ENCODE results near the gene CAMK1D. TPM values are rescaled to one million over a fixed set of nuclear protein-coding genes. Genes with fewer than 3 reads are reported as not detected.

CAMK1D gene
- total and polyA plus RNA-seq, 2 donors (not counting 3 experiments of a cell fraction or from before 2014, with no cell fraction given), result 0.37 to 4.2 TPM

- no peak overlapping the region for H3K4me3 ChIP-seq (replicated peaks in 1 of 3; ENCODE audit: insufficient read depth in 1 of 3, low read depth in 1 of 3, low read length in 3 of 3)
- CTCF ChIA-PET, result interaction anchor here (1.5 kb wide), 1 partner anchor 13 kb away, joined by 3 read pairs; no protein-coding TSS in a partner anchor
- H3K4me2 ChIP-seq (ENCODE audit: insufficient read depth, low read length), result no peak overlapping the region
- no peaks in the 10 kb centered on the region for H3K4me1 ChIP-seq (ENCODE audit: control insufficient read depth, extremely low read depth, insufficient read depth, low read length)
- H3K9me1 ChIP-seq (replicated peaks; ENCODE audit: control insufficient read depth, extremely low read depth, insufficient read depth, low read length), result no peaks in the 10 kb centered on the region
- no peak overlapping the region for H3K9ac ChIP-seq (replicated peaks; ENCODE audit: extremely low read depth, insufficient read depth, low read length)
- no peak for DNase-seq (ENCODE audit: low read depth, low spot score)
- no peak overlapping the region for H3K27ac ChIP-seq (ENCODE audit: insufficient read depth, low read depth, low read length)
- intact Hi-C loops (cut with micrococcal nuclease), result no loop called here
- no peak for FAIRE-seq
- H3K27me3 ChIP-seq (ENCODE audit: control insufficient read depth in 2 of 2, insufficient read depth in 2 of 2, low read length in 2 of 2), result peaks cover 0 to 2% of the 10 kb centered on the region in 2 experiments
- no peaks in the 10 kb centered on the region for H3K36me3 ChIP-seq (ENCODE audit: control insufficient read depth in 2 of 2, extremely low read depth in 1 of 2, insufficient read depth in 2 of 2, low read length in 2 of 2)
- no peaks in the 10 kb centered on the region for H3K9me3 ChIP-seq (replicated peaks; ENCODE audit: control insufficient read depth, insufficient read depth, low read length)
- no peaks in the 10 kb centered on the region for H4K20me1 ChIP-seq (replicated peaks; ENCODE audit: control insufficient read depth, extremely low read depth, insufficient read depth, low read length)
- H3K79me2 ChIP-seq (ENCODE audit: control insufficient read depth, insufficient read depth, low read length), result no peaks in the 10 kb centered on the region
- POLR2A ChIA-PET, result no interaction called here
- dilution Hi-C loops (cut with MboI; ENCODE audit: extremely low pct_ligation_motif_present, low sequenced_read_pairs), result no loop called here
- BruUV-seq (replicated peaks), result no TSS peak
- TF ChIP-seq MAX (IDR thresholded peaks at IDR 0.05; ENCODE audit: insufficient read depth, insufficient read length), result no peak
- TF ChIP-seq, protein P1, sequence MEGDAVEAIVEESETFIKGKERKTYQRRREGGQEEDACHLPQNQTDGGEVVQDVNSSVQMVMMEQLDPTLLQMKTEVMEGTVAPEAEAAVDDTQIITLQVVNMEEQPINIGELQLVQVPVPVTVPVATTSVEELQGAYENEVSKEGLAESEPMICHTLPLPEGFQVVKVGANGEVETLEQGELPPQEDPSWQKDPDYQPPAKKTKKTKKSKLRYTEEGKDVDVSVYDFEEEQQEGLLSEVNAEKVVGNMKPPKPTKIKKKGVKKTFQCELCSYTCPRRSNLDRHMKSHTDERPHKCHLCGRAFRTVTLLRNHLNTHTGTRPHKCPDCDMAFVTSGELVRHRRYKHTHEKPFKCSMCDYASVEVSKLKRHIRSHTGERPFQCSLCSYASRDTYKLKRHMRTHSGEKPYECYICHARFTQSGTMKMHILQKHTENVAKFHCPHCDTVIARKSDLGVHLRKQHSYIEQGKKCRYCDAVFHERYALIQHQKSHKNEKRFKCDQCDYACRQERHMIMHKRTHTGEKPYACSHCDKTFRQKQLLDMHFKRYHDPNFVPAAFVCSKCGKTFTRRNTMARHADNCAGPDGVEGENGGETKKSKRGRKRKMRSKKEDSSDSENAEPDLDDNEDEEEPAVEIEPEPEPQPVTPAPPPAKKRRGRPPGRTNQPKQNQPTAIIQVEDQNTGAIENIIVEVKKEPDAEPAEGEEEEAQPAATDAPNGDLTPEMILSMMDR (IDR thresholded peaks at IDR 0.05; ENCODE audit: extremely low read depth in 1 of 2, insufficient read depth in 1 of 2, low read depth in 1 of 2, low read length in 2 of 2), result no peak
- no peak for TF ChIP-seq POLR2AphosphoS5 (IDR thresholded peaks at IDR 0.05; ENCODE audit: insufficient read depth, low read depth, low read length)
- no peak for TF ChIP-seq FOS (IDR thresholded peaks at IDR 0.05; ENCODE audit: borderline replicate concordance, insufficient read depth, low read length)
- no peak for TF ChIP-seq POLR2A (IDR thresholded peaks at IDR 0.05; ENCODE audit: low read depth, low read length)
- no peak for TF ChIP-seq JUN (IDR thresholded peaks at IDR 0.05; ENCODE audit: borderline replicate concordance, insufficient read depth, insufficient read length, low read depth)
- no peak for TF ChIP-seq EZH2 (IDR thresholded peaks at IDR 0.05; ENCODE audit: borderline replicate concordance, low read depth, low read length, severe bottlenecking)
- no peak for TF ChIP-seq GATA2 (IDR thresholded peaks at IDR 0.05; ENCODE audit: insufficient read depth, insufficient read length, low read depth, low read length)
- TF ChIP-seq MYC (IDR thresholded peaks at IDR 0.05; ENCODE audit: low read depth, low read length), result no peak
- H2AFZ ChIP-seq (ENCODE audit: low read depth, low read length), result no peak overlapping the region
Observed at GRCh38 chr10:12387561-12388210, 38.3 kb downstream of the CAMK1D start.

Data from endothelial cell of umbilical vein (primary cell).